GM19099 (cell line): ENCODE data around the gene RHOBTB3.

Experiments
- POLR2A ChIP-seq: IDR thresholded peaks from 3 replicates; pipeline ENCODE4 v1.6.1; 2011; ENCODE audit warnings: low read depth; ENCODE audit not compliant: insufficient read length; ENCODE audit errors: extremely low read depth

RHOBTB3 gene

GRCh38 chr5:95843733-95844223 is 112.6 kb downstream of the RHOBTB3 start:
- no peak for TF ChIP-seq POLR2A

- no peak for TF ChIP-seq POLR2A
Observed at GRCh38 chr5:95845391-95845790, 114.3 kb downstream of the RHOBTB3 start.
